A549 (cell line): ENCODE results near the gene SGO2. TPM values are rescaled to one million over a fixed set of nuclear protein-coding genes. Genes with fewer than 3 reads are reported as not detected.

Experiments
- ATAC-seq, 2 experiments: fragments of 200-7000 bp in 1 of 2; fragments of >200 bp in 1 of 2; cut with Nextera tagmentation in 1 of 2; cut with Tn5 transposase in 1 of 2; 3 replicates each; pipeline versions ENCODE4 v1.8.0 to v1.9.1; 2018 to 2020; ENCODE audit warnings: mild to moderate bottlenecking in 1 of 2, moderate library complexity in 1 of 2
- CTCF ChIA-PET: fragments of 300-600 bp; sonication (Branson Sonifier 250); formaldehyde crosslinking; extraction: SDS; loops from one replicate; lab custom pipeline; 2021; ENCODE audit warnings: antibody characterized with exemption, inconsistent platforms; lab: Yijun Ruan, JAX
- POLR2A ChIA-PET: fragments of 350-600 bp; formaldehyde crosslinking; extraction: SDS; loops from one replicate; lab custom pipeline; 2021; ENCODE audit warnings: antibody characterized with exemption, inconsistent platforms; lab: Yijun Ruan, JAX
- DNase-seq, 2 experiments: peaks; one replicate each; pipeline versions ENCODE4 v3.0.0 to v3.0.0-alpha.2; 2011 to 2016; ENCODE audit warnings: low read depth in 1 of 2, low spot score in 1 of 2
- FAIRE-seq: peaks from 2 replicates; lab custom pipeline; 2011; peaks lifted over from hg19 to GRCh38; lab: Jason Lieb, UNC
- H3K27ac ChIP-seq, 2 experiments: fragments of >200 bp; sonication (Bioruptor Twin); formaldehyde crosslinking; 3 replicates each; pipeline ENCODE4 v1.5.1; 2016 to 2017
- H3K4me1 ChIP-seq: fragments of >200 bp; sonication (Bioruptor Twin); formaldehyde crosslinking; 3 replicates; pipeline ENCODE4 v1.6.1; 2016
- H3K4me2 ChIP-seq: fragments of >200 bp; sonication (Bioruptor Twin); formaldehyde crosslinking; 3 replicates; pipeline ENCODE4 v1.6.1; 2016
- H3K4me3 ChIP-seq: fragments of >200 bp; sonication (Bioruptor Twin); formaldehyde crosslinking; 3 replicates; pipeline ENCODE4 v1.5.1; 2016
- H3K9me3 ChIP-seq: fragments of >200 bp; sonication (Bioruptor Twin); formaldehyde crosslinking; 3 replicates; pipeline ENCODE4 v1.6.1; 2016
- CHD2 ChIP-seq: fragments of 150-350 bp; IDR thresholded peaks from 2 replicates; pipeline ENCODE4 v1.6.1; 2014; ENCODE audit warnings: low read length; ENCODE audit not compliant: partially characterized antibody
- EHMT2 ChIP-seq: fragments of 200-600 bp; sonication (generic); IDR thresholded peaks from 2 replicates; pipeline ENCODE4 v1.6.1; 2016; ENCODE audit warnings: antibody characterized with exemption, low read depth, mild to moderate bottlenecking, moderate library complexity
- ELK1 ChIP-seq: fragments of 150-350 bp; IDR thresholded peaks from 2 replicates; pipeline ENCODE4 v1.6.1; 2014; ENCODE audit warnings: low read depth, mild to moderate bottlenecking, low read length
- GATA3 ChIP-seq: IDR thresholded peaks from 2 replicates; pipeline ENCODE4 v1.6.1; 2012; ENCODE audit warnings: borderline replicate concordance
- HMGXB4 ChIP-seq: fragments of 250-450 bp; sonication (Bioruptor Pico); IDR thresholded peaks from 2 replicates; pipeline ENCODE4 v1.5.0; 2021; ENCODE audit warnings: mild to moderate bottlenecking, moderate library complexity, borderline replicate concordance
- NPAS2 ChIP-seq: fragments of 250-450 bp; sonication (Bioruptor Pico); IDR thresholded peaks from 2 replicates; pipeline ENCODE4 v1.8.0; 2022; ENCODE audit warnings: mild to moderate bottlenecking, moderate library complexity, borderline replicate concordance
- NR3C1 ChIP-seq: fragments of >200 bp; sonication (Bioruptor Twin); formaldehyde crosslinking; IDR thresholded peaks from 3 replicates; pipeline ENCODE4 v1.6.1; 2017
- POLR2A ChIP-seq: IDR thresholded peaks from 2 replicates; pipeline ENCODE4 v1.6.1; 2012; ENCODE audit warnings: mild to moderate bottlenecking, low read length
- POLR2AphosphoS2 ChIP-seq: conservative IDR thresholded peaks from 2 replicates; pipeline ENCODE4 v1.6.1; 2012; ENCODE audit warnings: low read length, improper control_type of control experiment, inconsistent platforms
- SMC3 ChIP-seq: fragments of >200 bp; sonication (Bioruptor Twin); formaldehyde crosslinking; IDR thresholded peaks from 3 replicates; pipeline ENCODE4 v1.6.1; 2018; ENCODE audit warnings: inconsistent platforms
- WGBS: methylation state at CpG from one replicate; pipeline ENCODE4 v1.1.6; 2017; ENCODE audit errors: missing lambda C conversion rate; 5-methylcytosine and 5-hydroxymethylcytosine counted together
- polyA plus RNA-seq, 4 experiments: library from polyadenylated mRNA; depleted of rRNA in 3 of 4; stranded (reverse); fragments of >200 nt; fragmentation: RNase III in 1 of 4; extraction: RNeasy Plus Mini Kit Qiagen cat#74134 plus additional on column Dnase treatment in 1 of 4; gene quantifications; 2 replicates in 3 of 4; 3 replicates in 1 of 4; pipeline ENCODE4 v1.2.3, GENCODE V29; 2011 to 2017
- TF ChIP-seq, protein P1 (sequence below): IDR thresholded peaks from 2 replicates; pipeline ENCODE4 v1.6.1; 2012
- TF ChIP-seq, protein P2 (sequence below): fragments of 200-600 bp; sonication (generic); IDR thresholded peaks from 2 replicates; pipeline ENCODE4 v1.6.1; 2016; ENCODE audit warnings: antibody characterized with exemption, mild to moderate bottlenecking, moderate library complexity
- TF ChIP-seq, protein P3 (sequence below): fragments of >200 bp; sonication (Bioruptor Twin); formaldehyde crosslinking; IDR thresholded peaks from 3 replicates; pipeline ENCODE4 v1.5.1; 2016
- TF ChIP-seq, protein P4 (sequence below): fragments of 250-450 bp; sonication (Bioruptor Pico); IDR thresholded peaks from 2 replicates; pipeline ENCODE4 v1.5.0; 2020; ENCODE audit warnings: low read depth, mild to moderate bottlenecking, moderate library complexity

The SGO2 gene
- polyA plus RNA-seq, 2 of the 4 experiments (the other 2 are of a cell fraction): 14.4 to 26.2 TPM

GRCh38 chr2:200591308-200591707 lies 65.3 kb downstream of the SGO2 start:
- ChIA-PET CTCF (no interaction called here), POLR2A (no interaction called here)
- H3K4me1 ChIP-seq: peaks cover 28% of the 10 kb centered on the region; the same call in 2 of the 3 replicates
- FAIRE-seq (no peak), ATAC-seq (no peak), DNase-seq (no peak)
- peaks cover 8% of the 10 kb centered on the region; the same call in 2 of the 3 replicates for H3K9me3 ChIP-seq
- H3K4me2 ChIP-seq: no peak overlapping the region
- WGBS: 48% methylated on average over 5 of the region's 5 CpGs
- no peak overlapping the region for H3K4me3 ChIP-seq
- H3K27ac ChIP-seq: peak overlapping the region in 1 of 2 experiments; percentile 34; a peak in 1 of 6 replicates
- no peak for TF ChIP-seq POLR2A
- TF ChIP-seq NR3C1: no peak
- TF ChIP-seq SMC3: no peak

DNA sequence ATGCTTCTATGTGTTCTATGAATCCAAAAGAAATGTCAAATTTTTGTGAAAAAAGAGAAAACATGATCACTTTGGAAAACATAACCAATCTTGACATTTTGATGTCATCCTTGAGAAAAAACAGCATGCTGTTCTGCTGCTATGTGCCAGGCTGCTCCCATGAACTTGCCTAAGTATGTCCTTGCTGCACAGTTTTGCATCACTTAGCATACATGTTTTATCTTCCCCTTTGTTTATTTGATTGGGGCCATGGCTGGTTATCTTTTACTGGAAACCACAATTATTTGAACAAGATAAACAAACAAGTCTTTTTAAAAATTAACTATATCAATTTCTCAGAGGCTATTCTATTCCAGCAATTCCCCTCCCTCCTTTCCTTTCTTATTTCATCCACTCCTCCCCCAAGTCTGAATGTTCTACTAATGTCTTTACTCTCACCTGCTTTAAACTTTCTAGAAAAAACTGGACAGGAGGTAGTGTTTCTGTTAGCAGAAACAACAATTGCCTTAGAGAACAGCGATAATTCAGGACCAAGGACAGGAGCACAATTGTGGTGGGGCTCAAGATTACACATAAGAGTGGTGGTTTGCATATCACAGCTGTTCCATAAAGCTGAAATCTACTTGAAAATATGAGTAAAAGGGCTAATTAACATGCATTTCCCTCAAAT lies 66.5 kb downstream of the SGO2 start:
- ATAC-seq (peak; percentile 48 to 68; a peak in 4 of 6 replicates), FAIRE-seq (no peak), DNase-seq (peak in 1 of 2 experiments; percentile 47)
- H3K27ac ChIP-seq: no peak overlapping the region; a peak in 1 of 6 replicates
- peak overlapping the region; percentile 45 for H3K4me2 ChIP-seq
- TF ChIP-seq HMGXB4 (no peak), EHMT2 (peak; percentile 81), CHD2 (no peak), NPAS2 (CRISPR knock-in tag) (no peak), GATA3 (peak; percentile 52; the same call in 1 of the 2 replicates)
- TF ChIP-seq, protein P1, sequence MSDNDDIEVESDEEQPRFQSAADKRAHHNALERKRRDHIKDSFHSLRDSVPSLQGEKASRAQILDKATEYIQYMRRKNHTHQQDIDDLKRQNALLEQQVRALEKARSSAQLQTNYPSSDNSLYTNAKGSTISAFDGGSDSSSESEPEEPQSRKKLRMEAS: no peak
- TF ChIP-seq, protein P2, sequence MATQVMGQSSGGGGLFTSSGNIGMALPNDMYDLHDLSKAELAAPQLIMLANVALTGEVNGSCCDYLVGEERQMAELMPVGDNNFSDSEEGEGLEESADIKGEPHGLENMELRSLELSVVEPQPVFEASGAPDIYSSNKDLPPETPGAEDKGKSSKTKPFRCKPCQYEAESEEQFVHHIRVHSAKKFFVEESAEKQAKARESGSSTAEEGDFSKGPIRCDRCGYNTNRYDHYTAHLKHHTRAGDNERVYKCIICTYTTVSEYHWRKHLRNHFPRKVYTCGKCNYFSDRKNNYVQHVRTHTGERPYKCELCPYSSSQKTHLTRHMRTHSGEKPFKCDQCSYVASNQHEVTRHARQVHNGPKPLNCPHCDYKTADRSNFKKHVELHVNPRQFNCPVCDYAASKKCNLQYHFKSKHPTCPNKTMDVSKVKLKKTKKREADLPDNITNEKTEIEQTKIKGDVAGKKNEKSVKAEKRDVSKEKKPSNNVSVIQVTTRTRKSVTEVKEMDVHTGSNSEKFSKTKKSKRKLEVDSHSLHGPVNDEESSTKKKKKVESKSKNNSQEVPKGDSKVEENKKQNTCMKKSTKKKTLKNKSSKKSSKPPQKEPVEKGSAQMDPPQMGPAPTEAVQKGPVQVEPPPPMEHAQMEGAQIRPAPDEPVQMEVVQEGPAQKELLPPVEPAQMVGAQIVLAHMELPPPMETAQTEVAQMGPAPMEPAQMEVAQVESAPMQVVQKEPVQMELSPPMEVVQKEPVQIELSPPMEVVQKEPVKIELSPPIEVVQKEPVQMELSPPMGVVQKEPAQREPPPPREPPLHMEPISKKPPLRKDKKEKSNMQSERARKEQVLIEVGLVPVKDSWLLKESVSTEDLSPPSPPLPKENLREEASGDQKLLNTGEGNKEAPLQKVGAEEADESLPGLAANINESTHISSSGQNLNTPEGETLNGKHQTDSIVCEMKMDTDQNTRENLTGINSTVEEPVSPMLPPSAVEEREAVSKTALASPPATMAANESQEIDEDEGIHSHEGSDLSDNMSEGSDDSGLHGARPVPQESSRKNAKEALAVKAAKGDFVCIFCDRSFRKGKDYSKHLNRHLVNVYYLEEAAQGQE: peak; percentile 97
- 39% methylated on average over 1 of the region's 1 CpG for WGBS
- H3K9me3 ChIP-seq: peaks cover 8% of the 10 kb centered on the region; the same call in 2 of the 3 replicates
- CTCF ChIA-PET: no interaction called here
- H3K4me1 ChIP-seq: peaks cover 28% of the 10 kb centered on the region; the same call in 2 of the 3 replicates
- POLR2A ChIA-PET: no interaction called here
- no peak overlapping the region for H3K4me3 ChIP-seq

DNA sequence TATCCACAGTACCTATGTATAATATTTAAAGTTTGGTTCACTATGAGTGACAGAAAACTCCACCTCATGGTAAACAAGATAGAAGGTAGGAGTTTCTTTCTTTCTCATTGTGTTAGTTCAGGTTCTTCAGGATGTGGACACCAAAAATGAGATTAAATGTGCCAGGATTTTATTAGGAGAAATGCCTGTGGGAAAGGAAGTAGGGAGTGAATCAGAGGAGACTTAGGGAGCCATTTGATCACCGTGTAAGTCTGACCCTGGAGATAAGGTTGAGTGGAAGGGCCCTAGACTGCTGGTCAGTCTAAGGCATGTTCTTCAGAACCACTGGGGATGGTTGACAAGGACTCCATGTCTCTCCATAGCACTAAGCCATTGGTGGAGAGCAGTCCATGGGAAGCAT lies 67.9 kb downstream of the SGO2 start:
- H3K4me1 ChIP-seq: peaks cover 28% of the 10 kb centered on the region; the same call in 2 of the 3 replicates
- H3K4me2 ChIP-seq: no peak overlapping the region
- ATAC-seq: no peak
- DNase-seq: no peak
- no peak overlapping the region for H3K4me3 ChIP-seq
- no peak for FAIRE-seq
- ChIA-PET POLR2A (no interaction called here), CTCF (interaction anchor here (1.1 kb wide), 1 partner anchor 21 kb away, joined by 3 read pairs; no protein-coding TSS in a partner anchor)
- WGBS: 27% methylated on average over 1 of the region's 1 CpG
- H3K27ac ChIP-seq: no peak overlapping the region
- TF ChIP-seq, protein P3, sequence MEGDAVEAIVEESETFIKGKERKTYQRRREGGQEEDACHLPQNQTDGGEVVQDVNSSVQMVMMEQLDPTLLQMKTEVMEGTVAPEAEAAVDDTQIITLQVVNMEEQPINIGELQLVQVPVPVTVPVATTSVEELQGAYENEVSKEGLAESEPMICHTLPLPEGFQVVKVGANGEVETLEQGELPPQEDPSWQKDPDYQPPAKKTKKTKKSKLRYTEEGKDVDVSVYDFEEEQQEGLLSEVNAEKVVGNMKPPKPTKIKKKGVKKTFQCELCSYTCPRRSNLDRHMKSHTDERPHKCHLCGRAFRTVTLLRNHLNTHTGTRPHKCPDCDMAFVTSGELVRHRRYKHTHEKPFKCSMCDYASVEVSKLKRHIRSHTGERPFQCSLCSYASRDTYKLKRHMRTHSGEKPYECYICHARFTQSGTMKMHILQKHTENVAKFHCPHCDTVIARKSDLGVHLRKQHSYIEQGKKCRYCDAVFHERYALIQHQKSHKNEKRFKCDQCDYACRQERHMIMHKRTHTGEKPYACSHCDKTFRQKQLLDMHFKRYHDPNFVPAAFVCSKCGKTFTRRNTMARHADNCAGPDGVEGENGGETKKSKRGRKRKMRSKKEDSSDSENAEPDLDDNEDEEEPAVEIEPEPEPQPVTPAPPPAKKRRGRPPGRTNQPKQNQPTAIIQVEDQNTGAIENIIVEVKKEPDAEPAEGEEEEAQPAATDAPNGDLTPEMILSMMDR: no peak
- no peak for TF ChIP-seq NR3C1
- no peak for TF ChIP-seq POLR2AphosphoS2
- TF ChIP-seq, protein P4, sequence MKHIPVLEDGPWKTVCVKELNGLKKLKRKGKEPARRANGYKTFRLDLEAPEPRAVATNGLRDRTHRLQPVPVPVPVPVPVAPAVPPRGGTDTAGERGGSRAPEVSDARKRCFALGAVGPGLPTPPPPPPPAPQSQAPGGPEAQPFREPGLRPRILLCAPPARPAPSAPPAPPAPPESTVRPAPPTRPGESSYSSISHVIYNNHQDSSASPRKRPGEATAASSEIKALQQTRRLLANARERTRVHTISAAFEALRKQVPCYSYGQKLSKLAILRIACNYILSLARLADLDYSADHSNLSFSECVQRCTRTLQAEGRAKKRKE: no peak
- TF ChIP-seq ELK1: no peak
- peaks cover 8% of the 10 kb centered on the region; the same call in 2 of the 3 replicates for H3K9me3 ChIP-seq
